Vagina (tissue), 2 donors: ENCODE data around the gene NDUFV1. TPM values are rescaled to one million over a fixed set of nuclear protein-coding genes. Genes with fewer than 3 reads are reported as not detected.
"Not testable (repeated sequence)": the region's sequence is repeated elsewhere in the genome, so short reads cannot be mapped to it uniquely, and the experiment has no call there.

Experiments used
- DNase-seq, 2 donors: peaks; one replicate each; pipeline ENCODE4 v3.0.0-alpha.2; 2017; ENCODE audit errors: extremely low spot score in 2 of 2
- H3K27ac ChIP-seq: fragments of 200-600 bp; sonication (generic); one replicate; pipeline ENCODE4 v1.5.1; 2019
- H3K27me3 ChIP-seq: fragments of 200-600 bp; sonication (generic); one replicate; pipeline ENCODE4 v1.5.1; 2019
- H3K36me3 ChIP-seq, 2 donors: fragments of 200-600 bp; sonication (generic); one replicate each; pipeline ENCODE4 v1.5.1; 2017 to 2019
- H3K4me1 ChIP-seq: fragments of 200-600 bp; sonication (generic); one replicate; pipeline ENCODE4 v1.5.1; 2019
- H3K4me3 ChIP-seq, 2 donors: fragments of 200-600 bp; sonication (generic); 1 replicate in 1 of 2; 2 replicates in 1 of 2; pipeline ENCODE4 v1.5.1; 2016 to 2019
- H3K9me3 ChIP-seq: fragments of 200-600 bp; sonication (generic); one replicate; pipeline ENCODE4 v1.5.1; 2019
- CTCF ChIP-seq, 3 experiments: fragments of 450-650 bp in 2 of 3; fragments of 200-600 bp in 1 of 3; sonication (generic) in 1 of 3; IDR thresholded peaks; one replicate each; pipeline ENCODE4 v1.5.1; 2017 to 2019; ENCODE audit warnings: antibody characterized with exemption in 3 of 3, mild to moderate bottlenecking in 2 of 3, moderate library complexity in 2 of 3
- POLR2A ChIP-seq, 2 donors: fragments of 450-650 bp; IDR thresholded peaks; one replicate each; pipeline ENCODE4 v1.6.1; 2017; ENCODE audit warnings: antibody characterized with exemption in 2 of 2, mild to moderate bottlenecking in 2 of 2, moderate library complexity in 2 of 2
- POLR2AphosphoS5 ChIP-seq, 2 donors: sonication (generic); formaldehyde crosslinking; IDR thresholded peaks; one replicate each; pipeline ENCODE4 v1.9.0; 2017; ENCODE audit warnings: antibody characterized with exemption in 2 of 2, mild to moderate bottlenecking in 2 of 2, low read depth in 1 of 2; ENCODE audit not compliant: insufficient read depth in 1 of 2
- intact Hi-C: fragments of 100-400 bp; cut with DNase I; formaldehyde crosslinking; loops from one replicate; pipeline ENCODE4 v1.15.1; 2023
- total RNA-seq: library from RNA; depleted of rRNA; stranded (reverse); fragments of >200 nt; gene quantifications from one replicate; pipeline ENCODE4 v1.2.3, GENCODE V29; 2016

The NDUFV1 gene
- total RNA-seq: 254 TPM

- TF ChIP-seq POLR2A (IDR thresholded peaks at IDR 0.05): peak in 1 of 2 donors; percentile 12
- peak; percentile 90 to 97 for TF ChIP-seq POLR2AphosphoS5 (IDR thresholded peaks at IDR 0.05; ENCODE audit: insufficient read depth in 1 of 2, low read depth in 1 of 2)
- peak; percentile 65 to 84 (median 67) for TF ChIP-seq CTCF (IDR thresholded peaks at IDR 0.05)
- DNase-seq: no peak
- peak within 1 kb of the TSS; percentile 71 for H3K27ac ChIP-seq
- peaks cover 0 to 28% of the 10 kb centered on the region in 2 donors for H3K36me3 ChIP-seq
- H3K27me3 ChIP-seq: no peaks in the 10 kb centered on the region
- H3K9me3 ChIP-seq: no peaks in the 10 kb centered on the region
- H3K4me3 ChIP-seq: peak within 1 kb of the TSS; percentile 76 to 94
- H3K4me1 ChIP-seq: peaks cover 22% of the 10 kb centered on the region
- intact Hi-C loops: no loop called here
Measured at GRCh38 chr11:67606492-67607295, at the start of gene NDUFV1. Gene NDUFV1 (plus strand): TSS chr11:67606936. CDS start chr11:67607005, 69 bp downstream.

- H3K36me3 ChIP-seq: no peaks in the 10 kb centered on the region
- no peak overlapping the region for H3K27ac ChIP-seq
- no peaks in the 10 kb centered on the region for H3K27me3 ChIP-seq
- TF ChIP-seq POLR2AphosphoS5 (IDR thresholded peaks at IDR 0.05; ENCODE audit: insufficient read depth in 1 of 2, low read depth in 1 of 2) (no peak), POLR2A (IDR thresholded peaks at IDR 0.05) (no peak), CTCF (IDR thresholded peaks at IDR 0.05) (no peak)
- H3K4me3 ChIP-seq: no peak overlapping the region
- H3K4me1 ChIP-seq: peaks cover 2% of the 10 kb centered on the region
- H3K9me3 ChIP-seq: no peaks in the 10 kb centered on the region
- DNase-seq: no peak
- intact Hi-C loops: no loop called here
Measured at GRCh38 chr11:67558084-67558772, 48.5 kb upstream of the NDUFV1 start.

- no peak for DNase-seq
- intact Hi-C loops: no loop called here
- H3K27me3 ChIP-seq: no peaks in the 10 kb centered on the region
- no peak overlapping the region for H3K27ac ChIP-seq
- H3K9me3 ChIP-seq: no peaks in the 10 kb centered on the region
- H3K4me1 ChIP-seq: peaks cover 14% of the 10 kb centered on the region
- TF ChIP-seq POLR2A (IDR thresholded peaks at IDR 0.05): no peak
- TF ChIP-seq CTCF (IDR thresholded peaks at IDR 0.05): no peak
- no peaks in the 10 kb centered on the region for H3K36me3 ChIP-seq
- no peak overlapping the region for H3K4me3 ChIP-seq
Measured at GRCh38 chr11:67561971-67562619, 44.6 kb upstream of the NDUFV1 start.

- no peak overlapping the region for H3K27ac ChIP-seq
- H3K9me3 ChIP-seq: no peaks in the 10 kb centered on the region
- intact Hi-C loops: no loop called here
- H3K36me3 ChIP-seq: no peaks in the 10 kb centered on the region
- H3K4me3 ChIP-seq: no peak overlapping the region
- no peak for DNase-seq
- H3K4me1 ChIP-seq: peaks cover 14% of the 10 kb centered on the region
- TF ChIP-seq POLR2AphosphoS5 (IDR thresholded peaks at IDR 0.05; ENCODE audit: insufficient read depth in 1 of 2, low read depth in 1 of 2): no peak
- TF ChIP-seq CTCF (IDR thresholded peaks at IDR 0.05): no peak
- no peak for TF ChIP-seq POLR2A (IDR thresholded peaks at IDR 0.05)
- no peaks in the 10 kb centered on the region for H3K27me3 ChIP-seq
Measured at GRCh38 chr11:67562963-67563704, 43.6 kb upstream of the NDUFV1 start.

- H3K36me3 ChIP-seq, intact Hi-C loops, DNase-seq, H3K27me3 ChIP-seq, H3K4me3 ChIP-seq, H3K27ac ChIP-seq, H3K9me3 ChIP-seq: not testable (repeated sequence)
- H3K4me1 ChIP-seq: peaks cover 14% of the 10 kb centered on the region
Measured at GRCh38 chr11:67563705-67564114, 43.0 kb upstream of the NDUFV1 start.
